Measurements from ENCODE around the gene ARPC1A. TPM values are rescaled to one million over a fixed set of nuclear protein-coding genes. Genes with fewer than 3 reads are reported as not detected.
"Not testable (repeated sequence)": the region's sequence is repeated elsewhere in the genome, so short reads cannot be mapped to it uniquely, and the experiment has no call there.

Gene ARPC1A
- total RNA-seq, 2 donors from 2014 or later, result 76.3 to 99.5 TPM

DNA sequence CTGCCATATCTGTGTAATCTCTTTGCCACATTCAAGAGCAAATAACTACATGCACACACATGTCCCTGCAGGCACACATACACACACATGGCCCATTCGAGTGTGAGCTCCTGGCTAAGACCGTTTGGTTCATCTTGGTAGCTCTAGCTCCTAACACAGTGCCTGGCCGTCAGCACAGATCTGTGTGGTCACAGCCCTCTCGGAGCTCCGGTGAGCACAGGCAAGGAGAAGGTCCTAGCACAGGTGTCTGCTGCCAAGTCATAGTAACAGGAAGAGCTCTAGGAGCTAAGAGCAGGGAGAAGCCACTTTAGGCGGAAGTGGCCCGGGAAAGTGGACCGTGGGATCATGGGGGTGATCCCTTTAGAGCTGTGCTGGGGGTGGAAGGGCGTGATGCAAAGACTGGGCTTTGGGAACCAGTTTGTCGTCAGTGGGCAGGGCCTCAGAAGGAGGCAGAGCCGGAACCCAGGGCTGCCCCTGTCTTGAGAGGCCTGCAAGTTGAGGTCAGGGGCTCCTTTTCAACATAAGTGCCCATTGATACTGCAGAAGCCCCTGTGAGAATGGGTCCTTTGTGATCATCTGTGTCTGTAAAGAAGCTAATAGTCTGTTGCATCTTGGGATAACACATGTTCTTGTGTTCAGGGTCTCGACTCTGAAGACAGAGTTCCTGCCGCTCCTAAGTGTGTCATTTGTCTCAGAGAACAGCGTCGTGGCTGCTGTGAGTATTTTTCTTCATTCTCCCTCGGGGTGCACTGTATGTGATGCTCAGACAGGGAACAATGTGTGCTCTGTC lies 32.2 kb downstream of the ARPC1A start:
- Histone ChIP-seq H3K4me1 (ENCODE audit: control insufficient read depth in 1 of 2, low read depth in 2 of 2) (no peaks in the 10 kb centered on the region), H3K9me3 (no peaks in the 10 kb centered on the region), H3K27me3 (replicated peaks; ENCODE audit: insufficient read depth) (no peaks in the 10 kb centered on the region), H3K4me3 (no peak overlapping the region), H3K27ac (no peak overlapping the region), H3K36me3 (peaks cover 86% of the 10 kb centered on the region)
- DNase-seq (ENCODE audit: low spot score) (no peak), ATAC-seq (ENCODE audit: insufficient number of reproducible peaks, low FRiP score, low read depth) (no peak)
- TF ChIP-seq, protein P1, sequence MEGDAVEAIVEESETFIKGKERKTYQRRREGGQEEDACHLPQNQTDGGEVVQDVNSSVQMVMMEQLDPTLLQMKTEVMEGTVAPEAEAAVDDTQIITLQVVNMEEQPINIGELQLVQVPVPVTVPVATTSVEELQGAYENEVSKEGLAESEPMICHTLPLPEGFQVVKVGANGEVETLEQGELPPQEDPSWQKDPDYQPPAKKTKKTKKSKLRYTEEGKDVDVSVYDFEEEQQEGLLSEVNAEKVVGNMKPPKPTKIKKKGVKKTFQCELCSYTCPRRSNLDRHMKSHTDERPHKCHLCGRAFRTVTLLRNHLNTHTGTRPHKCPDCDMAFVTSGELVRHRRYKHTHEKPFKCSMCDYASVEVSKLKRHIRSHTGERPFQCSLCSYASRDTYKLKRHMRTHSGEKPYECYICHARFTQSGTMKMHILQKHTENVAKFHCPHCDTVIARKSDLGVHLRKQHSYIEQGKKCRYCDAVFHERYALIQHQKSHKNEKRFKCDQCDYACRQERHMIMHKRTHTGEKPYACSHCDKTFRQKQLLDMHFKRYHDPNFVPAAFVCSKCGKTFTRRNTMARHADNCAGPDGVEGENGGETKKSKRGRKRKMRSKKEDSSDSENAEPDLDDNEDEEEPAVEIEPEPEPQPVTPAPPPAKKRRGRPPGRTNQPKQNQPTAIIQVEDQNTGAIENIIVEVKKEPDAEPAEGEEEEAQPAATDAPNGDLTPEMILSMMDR (IDR thresholded peaks at IDR 0.05), result no peak

DNA sequence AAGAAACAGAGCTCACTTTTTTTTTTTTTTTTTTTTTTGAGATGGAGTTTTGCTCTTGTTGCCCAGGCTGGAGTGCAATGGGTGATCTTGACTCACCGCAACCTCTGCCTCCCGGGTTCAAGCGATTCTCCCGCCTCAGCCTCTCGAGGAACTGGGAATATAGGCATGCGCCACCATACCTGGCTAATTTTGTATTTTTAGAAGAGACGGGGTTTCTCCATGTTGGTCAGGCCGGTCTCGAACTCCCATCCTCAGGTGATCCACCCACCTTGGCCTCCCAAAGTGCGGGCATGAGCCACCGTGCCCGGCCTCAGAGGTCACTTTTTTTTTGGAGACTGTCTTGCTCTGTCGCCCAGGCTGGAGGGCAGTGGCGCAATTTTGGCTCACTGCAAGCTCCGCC lies 32.8 kb downstream of the ARPC1A start:
- not testable (repeated sequence) for DNase-seq (ENCODE audit: low spot score); H3K4me1 ChIP-seq (ENCODE audit: control insufficient read depth in 1 of 2, low read depth in 2 of 2); H3K9me3 ChIP-seq; H3K27ac ChIP-seq; H3K4me3 ChIP-seq; ATAC-seq (ENCODE audit: insufficient number of reproducible peaks, low FRiP score, low read depth); H3K27me3 ChIP-seq (replicated peaks; ENCODE audit: insufficient read depth)
- H3K36me3 ChIP-seq, result peaks cover 91% of the 10 kb centered on the region

DNA sequence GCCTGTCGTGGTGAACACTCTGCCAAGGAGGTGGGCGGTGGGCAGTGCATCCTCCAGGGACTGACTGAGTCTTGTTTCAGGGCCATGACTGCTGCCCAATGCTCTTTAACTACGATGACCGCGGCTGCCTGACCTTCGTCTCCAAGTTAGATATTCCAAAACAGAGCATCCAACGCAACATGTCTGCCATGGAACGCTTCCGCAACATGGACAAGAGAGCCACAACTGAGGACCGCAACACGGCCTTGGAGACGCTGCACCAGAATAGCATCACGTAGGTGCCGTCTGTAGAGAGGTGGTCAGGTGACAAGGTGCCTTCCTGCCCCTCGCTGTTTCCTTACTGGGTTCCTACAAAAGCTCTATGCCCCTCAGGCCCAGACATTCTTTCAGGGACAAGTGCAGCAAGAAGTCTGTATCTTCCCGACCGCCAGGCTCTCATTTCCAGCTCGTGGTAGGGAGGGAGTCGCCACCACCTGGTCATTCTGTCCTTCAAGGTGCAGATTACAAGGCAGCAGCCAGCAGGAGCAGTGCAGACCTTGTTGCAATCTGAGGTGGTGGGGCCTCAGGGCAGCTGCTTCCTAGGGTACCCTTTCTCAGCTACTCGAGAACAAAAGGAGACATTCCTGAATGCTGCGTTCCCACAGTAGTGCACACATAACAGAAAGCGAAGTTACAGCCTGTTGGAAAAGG lies 33.9 kb downstream of the ARPC1A start:
- H3K36me3 ChIP-seq, result peaks cover 91% of the 10 kb centered on the region
- no peak for DNase-seq (ENCODE audit: low spot score)
- H3K4me3 ChIP-seq, result no peak overlapping the region
- no peaks in the 10 kb centered on the region for H3K9me3 ChIP-seq
- no peaks in the 10 kb centered on the region for H3K4me1 ChIP-seq (ENCODE audit: control insufficient read depth in 1 of 2, low read depth in 2 of 2)
- H3K27me3 ChIP-seq (replicated peaks; ENCODE audit: insufficient read depth), result no peaks in the 10 kb centered on the region
- ATAC-seq (ENCODE audit: insufficient number of reproducible peaks, low FRiP score, low read depth), result no peak
- TF ChIP-seq, protein P1 (IDR thresholded peaks at IDR 0.05), result no peak
- H3K27ac ChIP-seq, result no peak overlapping the region

DNA sequence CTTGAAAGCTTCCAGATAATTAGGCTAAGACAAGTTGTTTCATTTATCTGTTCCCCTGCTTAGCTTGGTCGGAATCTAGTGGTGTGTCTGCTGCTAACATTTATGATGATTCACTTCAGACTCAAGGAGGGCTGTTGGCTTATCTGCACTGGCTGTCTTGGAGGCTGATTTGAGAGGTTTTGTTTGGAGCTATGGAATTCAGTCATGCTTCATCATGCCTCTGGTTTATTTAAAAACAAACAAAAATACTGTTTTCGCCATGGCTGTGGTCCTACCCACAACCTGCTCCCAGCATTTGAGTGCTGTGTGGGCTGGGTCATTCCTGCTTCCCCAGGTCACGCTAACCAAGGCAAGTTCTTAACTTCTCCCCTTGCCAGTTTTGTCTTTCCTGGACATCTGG lies 37.1 kb downstream of the ARPC1A start:
- Histone ChIP-seq H3K4me1 (ENCODE audit: control insufficient read depth in 1 of 2, low read depth in 2 of 2) (no peaks in the 10 kb centered on the region), H3K27me3 (replicated peaks; ENCODE audit: insufficient read depth) (no peaks in the 10 kb centered on the region), H3K4me3 (no peak overlapping the region), H3K27ac (no peak overlapping the region), H3K36me3 (peaks cover 90% of the 10 kb centered on the region), H3K9me3 (no peaks in the 10 kb centered on the region)
- DNase-seq (ENCODE audit: low spot score) (no peak), ATAC-seq (ENCODE audit: insufficient number of reproducible peaks, low FRiP score, low read depth) (no peak)
- TF ChIP-seq, protein P1 (IDR thresholded peaks at IDR 0.05), result no peak

DNA sequence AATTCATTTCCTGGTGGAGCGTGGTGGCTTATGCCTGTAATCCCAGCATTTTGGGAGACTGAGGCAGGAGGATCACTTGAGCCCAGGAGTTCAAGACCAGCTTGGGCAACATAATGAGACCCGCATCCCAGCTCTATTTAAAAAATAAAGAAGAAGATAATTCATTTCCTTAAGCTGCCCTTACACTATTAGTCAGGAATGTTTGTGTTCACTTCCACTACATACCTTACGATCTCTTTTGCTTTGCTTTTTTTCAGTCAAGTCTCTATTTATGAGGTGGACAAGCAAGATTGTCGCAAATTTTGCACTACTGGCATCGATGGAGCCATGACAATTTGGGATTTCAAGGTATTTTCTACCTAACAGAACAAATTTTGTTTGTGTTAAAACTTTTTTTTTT lies 37.6 kb downstream of the ARPC1A start:
- TF ChIP-seq, protein P1 (IDR thresholded peaks at IDR 0.05), result no peak
- ATAC-seq (ENCODE audit: insufficient number of reproducible peaks, low FRiP score, low read depth) (no peak), DNase-seq (ENCODE audit: low spot score) (no peak)
- H3K36me3 ChIP-seq, result peaks cover 86% of the 10 kb centered on the region
- no peak overlapping the region for H3K27ac ChIP-seq
- H3K4me3 ChIP-seq, result no peak overlapping the region
- H3K27me3 ChIP-seq (replicated peaks; ENCODE audit: insufficient read depth), result no peaks in the 10 kb centered on the region
- no peaks in the 10 kb centered on the region for H3K4me1 ChIP-seq (ENCODE audit: control insufficient read depth in 1 of 2, low read depth in 2 of 2)
- H3K9me3 ChIP-seq, result no peaks in the 10 kb centered on the region
